NB4 (cell line): Measurements from ENCODE around the gene CALY.

Experiments used
- CTCF ChIP-seq: IDR thresholded peaks from one replicate; pipeline ENCODE4 v1.5.1; 2012; ENCODE audit warnings: low read depth, low read length
- MAX ChIP-seq: IDR thresholded peaks from 2 replicates; pipeline ENCODE4 v1.6.1; 2011; ENCODE audit warnings: low read depth, low read length
- MYC ChIP-seq: IDR thresholded peaks from 2 replicates; pipeline ENCODE4 v1.6.1; 2011; ENCODE audit warnings: low read depth, low read length
- POLR2A ChIP-seq: IDR thresholded peaks from 2 replicates; pipeline ENCODE4 v1.6.1; 2011; ENCODE audit warnings: mild to moderate bottlenecking; ENCODE audit not compliant: insufficient read length; ENCODE audit errors: extremely low read depth

- TF ChIP-seq CTCF: peak; percentile 88
- no peak for TF ChIP-seq MYC
- 0 out of 2 replicates have a peak, but pooled peaks have one; percentile 10 for TF ChIP-seq MAX
- TF ChIP-seq POLR2A: no peak
Observed at GRCh38 chr10:133329491-133330202, 7.0 kb downstream of the CALY start.
